SK-N-SH (cell line): ENCODE measurements around the gene TMEM94. TPM values are rescaled to one million over a fixed set of nuclear protein-coding genes. Genes with fewer than 3 reads are reported as not detected.

Experiments
- CTCF ChIA-PET: fragments of 300-600, 350-600 bp; formaldehyde crosslinking; extraction: SDS; loops from one replicate; lab custom pipeline; 2021; lab: Yijun Ruan, JAX
- POLR2A ChIA-PET: fragments of 350-600 bp; sonication (Branson Sonifier 250); formaldehyde crosslinking; extraction: SDS; loops from one replicate; lab custom pipeline; 2020; ENCODE audit warnings: antibody characterized with exemption, inconsistent platforms; lab: Yijun Ruan, JAX
- DNase-seq: peaks from one replicate; pipeline ENCODE4 v3.0.0; 2012
- H2AFZ ChIP-seq: fragments of 200-600 bp; sonication (generic); 2 replicates; pipeline ENCODE4 v1.8.1; 2016; ENCODE audit warnings: antibody characterized with exemption, mild to moderate bottlenecking, low read depth
- H3F3A ChIP-seq: fragments of 200-600 bp; sonication (generic); replicated peaks from 2 replicates; pipeline ENCODE3; 2016; ENCODE audit warnings: antibody characterized with exemption, mild to moderate bottlenecking; ENCODE audit not compliant: insufficient read depth
- H3K27ac ChIP-seq, 2 experiments: fragments of 200-500 bp in 1 of 2; fragments of 200-600 bp in 1 of 2; sonication (Bioruptor generic) in 1 of 2; sonication (generic), shearing (Covaris generic) in 1 of 2; 2 replicates each; pipeline versions ENCODE4 v1.5.1 to v1.6.1; 2014 to 2016; ENCODE audit warnings: low read depth in 2 of 2, inconsistent platforms in 1 of 2, low read length in 1 of 2, mild to moderate bottlenecking in 1 of 2, mixed read lengths in 1 of 2
- H3K27me3 ChIP-seq: fragments of 200-600 bp; sonication (generic), shearing (Covaris generic); 2 replicates; pipeline ENCODE4 v1.6.1; 2016; ENCODE audit warnings: mixed run types; ENCODE audit not compliant: insufficient read depth
- H3K36me3 ChIP-seq, 2 experiments: fragments of 200-500 bp in 1 of 2; fragments of 200-600 bp in 1 of 2; sonication (Bioruptor generic) in 1 of 2; sonication (generic) in 1 of 2; replicated peaks in 1 of 2; 2 replicates each; pipeline versions ENCODE3 to v1.5.1; 2014 to 2016; ENCODE audit warnings: low read length in 1 of 2, mild to moderate bottlenecking in 1 of 2; ENCODE audit not compliant: insufficient read depth in 2 of 2, control insufficient read depth in 1 of 2
- H3K4me1 ChIP-seq, 2 experiments: fragments of 200-500 bp in 1 of 2; fragments of 200-600 bp in 1 of 2; sonication (Bioruptor generic) in 1 of 2; sonication (generic), shearing (Covaris generic) in 1 of 2; 2 replicates each; pipeline versions ENCODE4 v1.5.1 to v1.6.1; 2014 to 2016; ENCODE audit warnings: low read depth in 1 of 2, low read length in 1 of 2, mixed run types in 1 of 2; ENCODE audit not compliant: insufficient read depth in 2 of 2, control insufficient read depth in 1 of 2
- H3K4me2 ChIP-seq: fragments of 200-600 bp; sonication (generic), shearing (Covaris generic); 2 replicates; pipeline ENCODE4 v1.6.1; 2017; ENCODE audit warnings: mixed run types
- H3K4me3 ChIP-seq, 2 experiments: fragments of 200-500 bp in 1 of 2; fragments of 200-600 bp in 1 of 2; sonication (Bioruptor generic) in 1 of 2; sonication (generic), shearing (Covaris generic) in 1 of 2; 2 replicates each; pipeline versions ENCODE4 v1.5.1 to v1.8.1; 2014 to 2016; ENCODE audit warnings: low read depth in 2 of 2, inconsistent platforms in 1 of 2, low read length in 1 of 2, mild to moderate bottlenecking in 1 of 2, mixed read lengths in 1 of 2, moderate library complexity in 1 of 2
- H3K79me2 ChIP-seq: fragments of 200-600 bp; sonication (generic); 2 replicates; pipeline ENCODE4 v1.8.1; 2017; ENCODE audit warnings: mild to moderate bottlenecking; ENCODE audit not compliant: insufficient read depth
- H3K9ac ChIP-seq: fragments of 200-600 bp; sonication (generic); 2 replicates; pipeline ENCODE4 v1.6.1; 2017; ENCODE audit warnings: mixed run types
- H3K9me2 ChIP-seq: fragments of 200-600 bp; sonication (generic); 2 replicates; pipeline ENCODE4 v1.6.1; 2017; ENCODE audit warnings: mixed run types
- H3K9me3 ChIP-seq: fragments of 200-600 bp; sonication (generic); 2 replicates; pipeline ENCODE4 v1.6.1; 2017; ENCODE audit warnings: mixed run types, mild to moderate bottlenecking, moderate library complexity
- H4K20me1 ChIP-seq: fragments of 200-600 bp; sonication (generic); 2 replicates; pipeline ENCODE4 v1.6.1; 2017; ENCODE audit warnings: mild to moderate bottlenecking, mixed run types; ENCODE audit not compliant: insufficient read depth
- EP300 ChIP-seq, 2 experiments: IDR thresholded peaks; 2 replicates each; pipeline versions ENCODE4 v1.4.0 to v1.6.1; 2012; ENCODE audit warnings: borderline replicate concordance in 1 of 2, low read depth in 1 of 2, low read length in 1 of 2
- FOSL2 ChIP-seq: IDR thresholded peaks from 2 replicates; pipeline ENCODE4 v1.4.0; 2012; ENCODE audit warnings: low read depth, mild to moderate bottlenecking, moderate library complexity, borderline replicate concordance
- FOXJ3 ChIP-seq: sonication (generic); formaldehyde crosslinking; IDR thresholded peaks from 2 replicates; pipeline ENCODE4 v1.5.1; 2020; ENCODE audit warnings: mild to moderate bottlenecking, missing genetic modification reagents
- GABPA ChIP-seq: IDR thresholded peaks from 2 replicates; pipeline ENCODE4 v1.4.0; 2012; ENCODE audit warnings: low read depth, mild to moderate bottlenecking
- JUND ChIP-seq: IDR thresholded peaks from 2 replicates; pipeline ENCODE4 v1.4.0; 2012
- MEF2A ChIP-seq: IDR thresholded peaks from 2 replicates; pipeline ENCODE4 v1.4.0; 2012; ENCODE audit warnings: low read depth, borderline replicate concordance
- NFIC ChIP-seq: IDR thresholded peaks from 2 replicates; pipeline ENCODE4 v1.4.0; 2012; ENCODE audit warnings: borderline replicate concordance
- PBX3 ChIP-seq: IDR thresholded peaks from 2 replicates; pipeline ENCODE4; 2012
- RCOR1 ChIP-seq: fragments of 150-350 bp; IDR thresholded peaks from 2 replicates; pipeline ENCODE4 v1.6.1; 2017; ENCODE audit warnings: antibody characterized with exemption, low read length
- RXRA ChIP-seq: IDR thresholded peaks from 2 replicates; pipeline ENCODE4 v1.4.0; 2012; ENCODE audit warnings: low read depth, mild to moderate bottlenecking, borderline replicate concordance
- SIN3A ChIP-seq: IDR thresholded peaks from 2 replicates; pipeline ENCODE4 v1.6.1; 2012; ENCODE audit warnings: low read depth, mild to moderate bottlenecking, low read length, moderate library complexity, borderline replicate concordance
- SMC3 ChIP-seq: IDR thresholded peaks from 2 replicates; pipeline ENCODE4 v1.6.1; 2012; ENCODE audit warnings: low read depth, low read length, improper control_type of control experiment
- TEAD4 ChIP-seq: IDR thresholded peaks from 2 replicates; pipeline ENCODE4 v1.4.0; 2012; ENCODE audit warnings: mild to moderate bottlenecking, borderline replicate concordance; ENCODE audit not compliant: insufficient read depth
- ZBTB33 ChIP-seq: IDR thresholded peaks from 2 replicates; pipeline ENCODE4 v1.4.0; 2012; ENCODE audit warnings: low read depth, borderline replicate concordance
- WGBS: methylation state at CpG from one replicate; pipeline ENCODE4 v1.1.6; 2017; ENCODE audit warnings: low lambda C conversion rate; 5-methylcytosine and 5-hydroxymethylcytosine counted together
- polyA plus RNA-seq, 3 experiments: library from polyadenylated mRNA; depleted of rRNA; stranded (reverse); fragments of >200 nt; gene quantifications; 2 replicates each; pipeline ENCODE4 v1.2.3, GENCODE V29; 2012
- TF ChIP-seq, protein P1 (sequence below): fragments of 150-350 bp; IDR thresholded peaks from 2 replicates; pipeline ENCODE4 v1.6.1; 2017; ENCODE audit warnings: antibody characterized with exemption, low read length, low read depth, borderline replicate concordance

The TMEM94 gene
- polyA plus RNA-seq, 1 of the 3 experiments (the other 2 are of a cell fraction) = 89.9 TPM

GRCh38 chr17:75517297-75517865 lies 60.9 kb downstream of the TMEM94 start (continued):
- TF ChIP-seq, protein P1, sequence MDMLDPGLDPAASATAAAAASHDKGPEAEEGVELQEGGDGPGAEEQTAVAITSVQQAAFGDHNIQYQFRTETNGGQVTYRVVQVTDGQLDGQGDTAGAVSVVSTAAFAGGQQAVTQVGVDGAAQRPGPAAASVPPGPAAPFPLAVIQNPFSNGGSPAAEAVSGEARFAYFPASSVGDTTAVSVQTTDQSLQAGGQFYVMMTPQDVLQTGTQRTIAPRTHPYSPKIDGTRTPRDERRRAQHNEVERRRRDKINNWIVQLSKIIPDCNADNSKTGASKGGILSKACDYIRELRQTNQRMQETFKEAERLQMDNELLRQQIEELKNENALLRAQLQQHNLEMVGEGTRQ = no peak
- no peak for TF ChIP-seq GABPA

DNA sequence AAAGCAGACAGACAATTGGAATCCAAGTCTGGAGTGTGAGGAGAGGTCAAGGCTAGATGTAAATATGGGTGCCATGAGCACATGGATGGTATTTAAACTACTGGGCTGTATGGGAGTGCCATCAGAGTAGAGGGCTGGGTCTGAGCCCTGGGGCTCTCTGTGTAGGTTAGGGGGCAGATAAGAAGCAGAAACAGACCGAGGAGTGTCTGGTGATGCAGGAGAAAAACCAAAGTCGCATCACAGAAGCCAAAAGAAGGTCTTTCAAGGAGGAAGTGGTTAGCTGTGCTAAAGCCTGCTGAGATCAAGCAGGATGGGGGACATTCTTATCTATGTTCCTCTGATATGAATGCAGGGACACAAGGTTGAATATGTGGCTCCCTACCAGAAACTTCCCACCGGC lies 61.8 kb downstream of the TMEM94 start:
- CTCF ChIA-PET = interaction anchor here (0.7 to 4.2 kb wide), 12 partner anchors 9 to 248 kb away, joined by 3 to 37 read pairs (median 4); partner anchors contain the start of genes MIF4GD and TMEM94

More for the DNA sequence above, 61.8 kb downstream of the TMEM94 start:
- no peak for DNase-seq
- no peaks in the 10 kb centered on the region for H3K27me3 ChIP-seq
- H3K27ac ChIP-seq = no peak overlapping the region
- POLR2A ChIA-PET = no interaction called here
- H3K79me2 ChIP-seq = peaks cover 20% of the 10 kb centered on the region; the same call in 1 of the 2 replicates
- no peak for TF ChIP-seq NFIC
- no peak for TF ChIP-seq JUND
- TF ChIP-seq EP300 (IDR thresholded peaks at IDR 0.05; ENCODE audit: borderline replicate concordance in 1 of 2, low read depth in 1 of 2, low read length in 1 of 2) = no peak
- no peak for TF ChIP-seq MEF2A
- TF ChIP-seq RXRA = no peak
- TF ChIP-seq TEAD4 = no peak
- TF ChIP-seq FOXJ3 (CRISPR knock-in tag) = no peak
- no peak for TF ChIP-seq ZBTB33
- no peak for TF ChIP-seq FOSL2
- TF ChIP-seq SIN3A = no peak
- no peak for TF ChIP-seq PBX3
- TF ChIP-seq SMC3 = no peak
- TF ChIP-seq RCOR1 = no peak
- no peak overlapping the region for H3K4me3 ChIP-seq
- no peaks in the 10 kb centered on the region for H3K9me2 ChIP-seq
- no peak overlapping the region for H2AFZ ChIP-seq
- peaks cover 0 to 24% of the 10 kb centered on the region in 2 experiments; a peak in 1 of 4 replicates for H3K4me1 ChIP-seq
- peaks cover 13 to 16% of the 10 kb centered on the region in 2 experiments for H3K36me3 ChIP-seq
- H4K20me1 ChIP-seq = peaks cover 14% of the 10 kb centered on the region
- H3K9me3 ChIP-seq = no peaks in the 10 kb centered on the region
- peaks cover 7% of the 10 kb centered on the region for H3F3A ChIP-seq
- H3K9ac ChIP-seq = no peak overlapping the region
- H3K4me2 ChIP-seq = no peak overlapping the region
- 95% methylated on average over 3 of the region's 3 CpGs for WGBS
